Ascending aorta (tissue), 2 donors: ENCODE data around the gene ROR1. TPM values are rescaled to one million over a fixed set of nuclear protein-coding genes. Genes with fewer than 3 reads are reported as not detected.

Experiments
- DNase-seq, 2 donors: peaks; one replicate each; pipeline ENCODE4 v3.0.0-alpha.2; 2019; ENCODE audit warnings: low spot score in 2 of 2
- H3K27ac ChIP-seq, 2 donors: fragments of 200-600 bp; sonication (generic); one replicate each; pipeline ENCODE4 v1.5.1; 2016 to 2017; ENCODE audit warnings: mild to moderate bottlenecking in 1 of 2
- H3K27me3 ChIP-seq: fragments of 200-600 bp; sonication (generic); one replicate; pipeline ENCODE4 v1.5.1; 2017
- H3K36me3 ChIP-seq, 2 donors: fragments of 200-600 bp; sonication (generic); one replicate each; pipeline ENCODE4 v1.5.1; 2016
- H3K4me1 ChIP-seq, 2 donors: fragments of 200-600 bp; sonication (generic); one replicate each; pipeline ENCODE4 v1.5.1; 2016 to 2017; ENCODE audit warnings: mild to moderate bottlenecking in 1 of 2
- H3K4me3 ChIP-seq, 2 donors: fragments of 200-600 bp; sonication (generic); one replicate each; pipeline ENCODE4 v1.5.1; 2016 to 2017; ENCODE audit warnings: mild to moderate bottlenecking in 1 of 2
- H3K9me3 ChIP-seq, 2 donors: fragments of 200-600 bp; sonication (generic); one replicate each; pipeline ENCODE4 v1.5.1; 2016
- intact Hi-C: fragments of 100-400 bp; cut with DNase I; formaldehyde crosslinking; loops from one replicate; pipeline ENCODE4 v1.15.1; 2023
- total RNA-seq: library from RNA; depleted of rRNA; stranded (reverse); fragments of >200 nt; gene quantifications from one replicate; pipeline ENCODE4 v1.1.0, GENCODE V29; 2016
- TF ChIP-seq, protein P1 (sequence below), 3 experiments: fragments of 200-600 bp in 2 of 3; fragments of 450-650 bp in 1 of 3; sonication (generic) in 2 of 3; IDR thresholded peaks; one replicate each; pipeline ENCODE4 v1.5.1; 2016 to 2019; ENCODE audit warnings: antibody characterized with exemption in 3 of 3, mild to moderate bottlenecking in 1 of 3, moderate library complexity in 1 of 3

ROR1 gene
- total RNA-seq, 1 donor from 2014 or later = 115 TPM

DNA sequence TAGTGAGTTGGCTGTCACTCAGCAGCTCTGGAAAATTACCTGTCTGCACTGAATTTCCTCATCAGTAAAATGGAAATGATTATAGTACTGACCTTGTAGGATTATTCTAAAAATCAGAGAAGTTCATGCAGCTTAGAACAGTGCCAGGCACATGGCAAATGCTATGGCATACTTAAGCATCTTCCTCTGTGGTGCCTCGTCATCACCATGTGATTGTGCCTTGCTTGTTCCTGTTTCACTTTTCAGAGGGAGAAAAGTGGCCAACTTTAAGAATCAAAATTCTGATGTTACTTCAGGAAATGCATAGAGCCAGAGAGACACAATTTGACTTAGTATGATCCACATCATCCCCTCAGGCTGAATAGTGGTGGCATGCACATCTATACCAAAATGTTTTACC is 203.6 kb downstream of the ROR1 start:
- Histone ChIP-seq H3K36me3 (no peaks in the 10 kb centered on the region), H3K27ac (peak overlapping the region in 1 of 2 donors; percentile 78), H3K9me3 (no peaks in the 10 kb centered on the region), H3K27me3 (no peaks in the 10 kb centered on the region), H3K4me3 (no peak overlapping the region), H3K4me1 (peaks cover 0 to 23% of the 10 kb centered on the region in 2 donors)
- intact Hi-C loops = no loop called here
- TF ChIP-seq, protein P1, sequence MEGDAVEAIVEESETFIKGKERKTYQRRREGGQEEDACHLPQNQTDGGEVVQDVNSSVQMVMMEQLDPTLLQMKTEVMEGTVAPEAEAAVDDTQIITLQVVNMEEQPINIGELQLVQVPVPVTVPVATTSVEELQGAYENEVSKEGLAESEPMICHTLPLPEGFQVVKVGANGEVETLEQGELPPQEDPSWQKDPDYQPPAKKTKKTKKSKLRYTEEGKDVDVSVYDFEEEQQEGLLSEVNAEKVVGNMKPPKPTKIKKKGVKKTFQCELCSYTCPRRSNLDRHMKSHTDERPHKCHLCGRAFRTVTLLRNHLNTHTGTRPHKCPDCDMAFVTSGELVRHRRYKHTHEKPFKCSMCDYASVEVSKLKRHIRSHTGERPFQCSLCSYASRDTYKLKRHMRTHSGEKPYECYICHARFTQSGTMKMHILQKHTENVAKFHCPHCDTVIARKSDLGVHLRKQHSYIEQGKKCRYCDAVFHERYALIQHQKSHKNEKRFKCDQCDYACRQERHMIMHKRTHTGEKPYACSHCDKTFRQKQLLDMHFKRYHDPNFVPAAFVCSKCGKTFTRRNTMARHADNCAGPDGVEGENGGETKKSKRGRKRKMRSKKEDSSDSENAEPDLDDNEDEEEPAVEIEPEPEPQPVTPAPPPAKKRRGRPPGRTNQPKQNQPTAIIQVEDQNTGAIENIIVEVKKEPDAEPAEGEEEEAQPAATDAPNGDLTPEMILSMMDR (IDR thresholded peaks at IDR 0.05) = no peak
- no peak for DNase-seq

DNA sequence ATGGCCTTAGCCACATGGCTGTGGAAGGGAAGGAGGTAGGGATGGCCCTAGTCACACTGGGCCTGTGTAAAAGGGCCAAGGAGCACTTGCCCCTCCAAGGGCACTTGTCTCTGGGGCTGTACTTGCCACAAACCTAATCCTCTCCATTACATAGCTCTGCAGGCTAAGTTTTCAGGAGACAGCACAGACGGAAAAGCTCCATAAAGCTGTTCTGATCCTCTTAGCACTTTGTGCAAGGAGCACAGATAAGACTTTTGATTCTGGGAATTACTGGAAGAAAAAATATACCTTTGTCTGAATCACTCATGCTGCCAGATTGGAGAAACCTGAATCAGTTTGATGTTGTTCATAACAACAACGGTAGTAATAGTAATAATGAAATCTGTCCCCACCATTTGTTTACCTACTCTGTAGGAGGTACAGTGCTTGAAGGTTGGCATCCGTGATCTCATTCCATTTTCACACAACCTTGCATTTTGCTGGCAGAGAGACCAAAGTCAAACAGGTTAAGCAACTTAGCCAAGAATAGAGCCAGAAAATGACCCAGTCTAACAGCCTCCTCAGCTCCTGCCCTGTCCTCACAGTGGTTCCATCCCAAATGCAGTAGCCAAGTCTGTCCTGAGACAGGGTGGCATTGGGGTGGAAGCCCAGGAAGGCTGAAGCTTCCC is 207.1 kb downstream of the ROR1 start:
- TF ChIP-seq, protein P1 (IDR thresholded peaks at IDR 0.05) = no peak
- Histone ChIP-seq H3K4me1 (peaks cover 14 to 35% of the 10 kb centered on the region in 2 donors), H3K36me3 (no peaks in the 10 kb centered on the region), H3K9me3 (no peaks in the 10 kb centered on the region), H3K27ac (no peak overlapping the region), H3K27me3 (no peaks in the 10 kb centered on the region), H3K4me3 (no peak overlapping the region)
- intact Hi-C loops = loop anchor here (5.0 kb wide), 2 partner anchors 34 to 61 kb away; no protein-coding TSS in a partner anchor
- no peak for DNase-seq

DNA sequence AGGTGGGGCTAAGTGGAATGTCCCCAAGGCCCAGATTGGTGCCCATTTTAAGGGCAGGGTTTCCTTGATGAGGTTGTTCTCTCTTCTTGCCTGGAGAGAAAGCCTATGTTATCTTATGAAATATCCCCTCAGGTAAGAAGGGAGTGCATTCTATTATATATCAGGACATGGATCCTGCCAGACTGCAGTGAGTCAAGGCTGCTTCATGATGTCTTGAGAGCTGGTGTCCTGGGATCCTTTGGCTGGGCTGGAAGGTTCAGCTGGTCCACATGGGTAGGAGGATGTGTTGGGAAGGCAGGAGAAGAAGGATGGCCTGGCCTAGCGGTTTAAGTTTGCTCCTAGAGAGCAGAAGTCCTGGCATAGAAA is 207.6 kb downstream of the ROR1 start:
- Histone ChIP-seq H3K36me3 (no peaks in the 10 kb centered on the region), H3K9me3 (no peaks in the 10 kb centered on the region), H3K27me3 (no peaks in the 10 kb centered on the region), H3K27ac (no peak overlapping the region), H3K4me3 (no peak overlapping the region), H3K4me1 (peaks cover 14 to 30% of the 10 kb centered on the region in 2 donors)
- TF ChIP-seq, protein P1 (IDR thresholded peaks at IDR 0.05) = no peak
- DNase-seq = no peak
- intact Hi-C loops = loop anchor here (5.0 kb wide), 2 partner anchors 34 to 61 kb away; no protein-coding TSS in a partner anchor

DNA sequence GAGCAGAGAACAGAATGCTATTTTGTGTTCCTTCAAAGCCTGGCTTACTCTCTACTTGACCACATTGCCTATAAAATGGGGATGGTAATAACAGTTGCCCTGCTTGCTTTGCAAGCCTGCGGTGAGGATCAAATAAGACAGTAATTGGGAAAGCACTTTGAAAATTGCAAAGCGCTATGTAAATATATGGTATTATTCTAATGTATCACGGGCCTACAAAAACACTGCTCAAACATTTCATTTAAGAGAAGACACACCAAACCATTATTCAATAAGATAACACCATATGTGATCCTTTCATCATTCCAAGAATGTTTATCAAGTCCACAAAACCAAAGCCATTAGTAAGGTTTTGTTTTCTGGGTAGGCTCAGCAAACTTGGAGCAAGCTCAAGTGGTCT is 208.4 kb downstream of the ROR1 start:
- Histone ChIP-seq H3K27ac (no peak overlapping the region), H3K36me3 (no peaks in the 10 kb centered on the region), H3K4me1 (peaks cover 14 to 32% of the 10 kb centered on the region in 2 donors), H3K27me3 (no peaks in the 10 kb centered on the region), H3K4me3 (no peak overlapping the region), H3K9me3 (no peaks in the 10 kb centered on the region)
- TF ChIP-seq, protein P1 (IDR thresholded peaks at IDR 0.05) = no peak
- intact Hi-C loops = loop anchor here (5.0 kb wide), 2 partner anchors 35 to 60 kb away; no protein-coding TSS in a partner anchor
- no peak for DNase-seq

DNA sequence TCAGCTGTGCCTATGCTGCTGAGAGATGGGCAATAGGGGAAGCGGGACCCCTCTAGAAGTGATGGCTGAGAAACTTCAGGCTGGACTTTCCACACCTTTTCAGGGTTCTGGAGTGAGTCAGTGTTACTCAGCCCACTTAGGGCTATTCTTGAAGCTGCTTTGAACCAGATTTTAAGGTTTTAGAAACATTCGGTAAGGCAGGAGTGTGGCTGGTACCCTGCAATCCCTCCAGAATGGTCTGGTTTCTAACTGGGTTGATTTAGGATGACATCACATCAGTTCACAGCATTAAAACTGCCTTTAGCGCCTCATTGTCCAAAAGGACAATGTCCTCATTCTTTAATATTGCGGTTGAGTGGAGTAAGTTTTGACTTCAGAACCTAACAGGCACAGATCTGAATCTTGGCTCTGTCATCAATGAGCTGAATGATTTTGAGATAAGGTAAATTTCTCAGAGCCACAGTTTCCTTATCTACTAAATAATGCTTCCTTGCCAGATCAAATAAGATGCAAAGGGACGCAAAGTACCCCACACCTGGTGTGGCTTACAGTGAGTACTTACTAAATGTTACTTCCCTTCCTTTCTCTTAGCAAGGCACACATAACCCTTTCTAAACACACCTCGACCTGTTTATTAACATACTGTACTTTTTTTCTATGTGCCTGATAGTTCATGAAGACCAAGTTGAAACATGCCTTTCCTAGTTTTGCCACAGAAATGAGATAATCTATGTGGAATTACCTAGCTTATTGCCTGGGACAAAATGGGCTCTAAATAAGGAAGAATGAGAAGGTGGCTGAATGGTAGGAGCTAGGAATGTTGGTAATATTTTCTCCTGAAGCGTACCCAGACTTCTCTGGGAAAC is 209.8 kb downstream of the ROR1 start:
- H3K27me3 ChIP-seq = no peaks in the 10 kb centered on the region
- intact Hi-C loops = loop anchor here (5.0 kb wide), 2 partner anchors 36 to 59 kb away; no protein-coding TSS in a partner anchor
- H3K27ac ChIP-seq = peak overlapping the region; percentile 54 to 65
- TF ChIP-seq, protein P1 (IDR thresholded peaks at IDR 0.05) = no peak
- DNase-seq = no peak
- no peaks in the 10 kb centered on the region for H3K36me3 ChIP-seq
- H3K4me1 ChIP-seq = peaks cover 14 to 39% of the 10 kb centered on the region in 2 donors
- H3K4me3 ChIP-seq = no peak overlapping the region
- no peaks in the 10 kb centered on the region for H3K9me3 ChIP-seq
